CD4-positive, alpha-beta T cell treated with Interferon gamma for 1 hour (primary cell): ENCODE measurements around the gene SEMA3E.
"Not testable (repeated sequence)": the region's sequence is repeated elsewhere in the genome, so short reads cannot be mapped to it uniquely, and the experiment has no call there.

Experiments
- DNase-seq: peaks from one replicate; pipeline ENCODE4 v3.0.0-alpha.2; 2020

Gene SEMA3E

GRCh38 chr7:83484826-83485225 is 164.1 kb downstream of the SEMA3E start:
- no peak for DNase-seq

DNA sequence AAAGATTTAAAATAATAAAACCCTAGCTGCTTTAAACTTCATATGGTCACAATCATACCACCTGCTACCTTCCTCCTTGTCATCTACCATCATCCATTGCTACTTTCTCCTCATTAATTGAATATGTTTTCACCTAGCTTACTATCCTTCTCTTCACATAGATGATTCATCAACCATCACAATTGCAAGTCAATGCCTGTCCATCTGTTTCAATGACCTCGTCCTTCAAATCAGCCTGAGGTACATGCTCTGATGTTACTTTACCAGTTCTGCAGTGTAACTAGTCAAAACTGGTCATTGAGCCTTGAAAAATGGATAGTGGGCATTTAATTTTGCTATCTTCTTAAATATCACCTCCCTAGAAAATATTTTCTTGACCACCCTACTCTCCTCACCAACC is 164.7 kb downstream of the SEMA3E start:
- no peak for DNase-seq

DNA sequence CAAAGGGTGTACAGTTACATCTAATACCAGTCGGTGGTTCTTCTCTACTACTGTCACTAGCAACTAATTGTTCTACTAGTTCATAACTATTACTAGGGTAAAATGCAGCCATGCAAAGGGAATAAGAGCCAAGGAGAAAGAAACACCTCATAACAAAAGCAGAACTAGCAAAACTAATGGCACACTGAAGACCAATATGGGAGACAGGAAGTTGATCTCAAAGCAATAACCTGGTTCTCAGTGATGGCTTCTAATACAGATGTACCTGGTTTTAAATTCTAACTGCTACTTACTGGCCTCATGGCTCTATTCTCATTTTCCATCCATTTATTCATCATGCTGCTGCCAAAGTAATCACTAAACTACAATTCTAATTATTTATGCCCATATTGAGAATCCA is 170.3 kb downstream of the SEMA3E start:
- DNase-seq: no peak

- DNase-seq: no peak
These were observed 172.4 kb downstream of the SEMA3E start for GRCh38 chr7:83476511-83477050.

DNA sequence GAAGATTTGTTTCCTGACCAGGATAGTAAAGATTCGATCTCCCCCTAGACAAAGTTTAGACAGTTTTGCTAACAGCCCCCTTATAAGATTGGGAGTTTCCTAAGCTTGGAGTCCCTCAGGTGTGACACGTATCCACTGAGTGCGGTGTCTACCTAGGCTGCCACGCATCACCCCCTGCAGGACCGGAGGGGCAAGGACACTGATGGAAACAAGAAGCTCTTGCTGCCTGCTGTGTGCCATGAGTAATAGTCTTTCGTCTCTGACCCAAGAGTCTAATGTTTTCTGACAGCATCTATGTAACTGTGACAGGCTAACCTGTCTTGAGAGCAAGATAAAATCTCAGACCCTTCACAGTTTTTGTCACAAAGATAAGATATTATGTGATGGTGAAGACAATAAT is 173.5 kb downstream of the SEMA3E start:
- DNase-seq: no peak

DNA sequence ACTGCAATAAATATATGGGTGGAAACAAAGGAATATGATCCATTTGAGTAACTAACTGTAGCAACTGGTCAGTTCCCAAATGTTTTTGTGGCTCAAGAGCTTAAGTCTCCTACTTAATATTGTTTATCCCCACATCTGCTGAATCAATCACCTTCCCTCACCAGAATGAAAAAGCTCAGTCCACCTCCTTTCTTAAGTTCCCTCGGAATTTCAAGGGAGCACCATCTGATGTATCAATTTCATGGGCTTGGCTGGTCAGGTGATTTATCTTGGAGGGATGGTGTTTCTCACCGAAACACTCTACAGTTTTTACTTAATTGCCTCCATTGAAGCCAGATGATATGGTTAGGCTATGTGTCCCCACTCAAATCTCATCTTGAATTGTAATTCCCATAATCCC is 176.6 kb downstream of the SEMA3E start:
- DNase-seq: no peak

GRCh38 chr7:83469491-83469890 is 179.4 kb downstream of the SEMA3E start:
- DNase-seq: no peak

DNA sequence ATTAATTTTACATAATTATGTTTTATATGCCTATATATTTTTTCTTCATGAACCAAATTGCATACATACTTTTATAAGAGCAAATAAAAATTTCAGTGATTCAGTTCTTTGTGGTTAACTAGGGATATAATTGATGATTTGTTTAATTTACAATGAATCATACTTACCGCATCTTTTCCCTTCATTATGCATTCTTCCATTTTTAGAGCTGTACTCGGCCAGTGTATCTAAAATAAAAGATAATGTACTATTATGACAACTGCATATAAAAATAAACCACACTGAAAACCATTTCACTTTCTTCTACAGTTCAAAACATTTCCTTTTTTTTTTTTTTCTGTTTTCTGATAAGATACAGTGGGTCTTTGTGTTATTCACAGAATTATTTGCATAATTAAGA is 179.9 kb downstream of the SEMA3E start:
- DNase-seq: no peak

GRCh38 chr7:83468251-83468739 is 180.6 kb downstream of the SEMA3E start:
- no peak for DNase-seq

DNA sequence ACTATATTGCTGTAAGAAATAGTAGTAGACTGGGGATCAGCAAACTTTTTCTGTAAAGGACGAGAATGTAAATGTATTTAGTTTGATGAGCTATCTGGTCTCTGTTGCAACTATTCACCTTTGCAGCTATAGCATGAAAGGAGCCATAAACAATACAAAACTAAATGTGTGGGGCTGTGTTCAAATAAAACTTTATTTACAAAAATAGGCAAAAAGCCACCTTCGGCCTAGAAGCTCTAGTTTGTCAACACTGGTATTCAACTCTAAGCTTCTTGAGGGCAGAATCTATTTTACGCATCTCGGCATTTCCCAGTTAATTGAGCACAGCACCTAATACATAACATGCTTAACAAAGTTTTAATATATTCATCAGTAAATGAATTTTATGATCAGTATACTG is 181.4 kb downstream of the SEMA3E start:
- no peak for DNase-seq

GRCh38 chr7:83466956-83467355 is 182.0 kb downstream of the SEMA3E start:
- no peak for DNase-seq

DNA sequence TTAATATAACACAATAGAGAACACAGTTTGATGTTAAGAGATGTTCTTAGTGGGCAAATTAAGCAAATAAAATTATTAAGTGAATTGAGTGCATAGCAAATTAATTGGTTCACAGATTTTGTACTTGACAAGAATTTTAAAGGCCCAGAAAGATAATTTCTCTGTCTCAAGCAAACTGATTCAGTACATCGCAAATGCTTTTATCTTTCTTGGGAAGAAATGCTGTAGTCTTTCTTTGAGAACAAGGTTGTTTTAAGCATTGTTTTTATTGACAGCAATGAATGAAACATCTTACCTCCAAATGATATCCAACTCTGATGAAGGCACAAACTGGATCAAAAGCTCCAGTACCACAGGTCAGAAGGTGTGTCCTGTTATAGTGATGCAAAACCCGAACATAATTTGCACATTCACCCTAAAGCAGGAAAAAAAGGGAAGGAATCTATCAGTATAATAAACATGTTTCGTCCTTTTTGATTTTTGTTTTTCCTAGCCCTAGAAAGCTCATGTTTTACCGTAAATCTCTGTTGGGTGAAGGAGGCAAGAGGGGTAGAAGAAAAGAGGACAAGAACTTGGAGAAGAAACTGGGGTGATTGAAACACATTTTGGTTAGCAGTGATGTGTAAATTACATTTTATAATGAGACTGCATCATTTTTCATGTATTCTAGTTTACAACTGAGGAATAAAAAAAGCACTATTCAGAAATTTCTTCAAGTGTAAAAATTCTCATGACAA is 182.6 kb downstream of the SEMA3E start:
- no peak for DNase-seq

DNA sequence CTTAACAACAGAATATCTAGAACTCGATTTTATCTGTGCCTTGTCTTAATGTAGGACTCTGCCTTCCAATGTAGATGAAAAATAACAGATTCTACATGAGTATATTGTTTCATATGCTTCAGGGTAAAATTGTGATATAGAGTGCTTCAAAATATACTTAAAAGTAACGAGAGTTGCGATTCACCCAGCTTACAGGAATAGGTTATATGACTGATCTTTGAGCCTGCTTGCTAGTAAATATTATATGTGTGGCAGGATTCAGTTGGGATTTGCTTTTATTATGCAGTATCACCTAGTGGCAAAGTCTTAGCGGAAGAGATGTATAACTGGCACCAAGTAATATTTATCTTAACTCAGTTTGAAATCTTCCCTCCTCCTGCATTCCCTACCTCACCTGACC is 183.3 kb downstream of the SEMA3E start:
- DNase-seq: no peak

- DNase-seq: not testable (repeated sequence)
These were observed 187.1 kb downstream of the SEMA3E start for GRCh38 chr7:83461820-83462219.

DNA sequence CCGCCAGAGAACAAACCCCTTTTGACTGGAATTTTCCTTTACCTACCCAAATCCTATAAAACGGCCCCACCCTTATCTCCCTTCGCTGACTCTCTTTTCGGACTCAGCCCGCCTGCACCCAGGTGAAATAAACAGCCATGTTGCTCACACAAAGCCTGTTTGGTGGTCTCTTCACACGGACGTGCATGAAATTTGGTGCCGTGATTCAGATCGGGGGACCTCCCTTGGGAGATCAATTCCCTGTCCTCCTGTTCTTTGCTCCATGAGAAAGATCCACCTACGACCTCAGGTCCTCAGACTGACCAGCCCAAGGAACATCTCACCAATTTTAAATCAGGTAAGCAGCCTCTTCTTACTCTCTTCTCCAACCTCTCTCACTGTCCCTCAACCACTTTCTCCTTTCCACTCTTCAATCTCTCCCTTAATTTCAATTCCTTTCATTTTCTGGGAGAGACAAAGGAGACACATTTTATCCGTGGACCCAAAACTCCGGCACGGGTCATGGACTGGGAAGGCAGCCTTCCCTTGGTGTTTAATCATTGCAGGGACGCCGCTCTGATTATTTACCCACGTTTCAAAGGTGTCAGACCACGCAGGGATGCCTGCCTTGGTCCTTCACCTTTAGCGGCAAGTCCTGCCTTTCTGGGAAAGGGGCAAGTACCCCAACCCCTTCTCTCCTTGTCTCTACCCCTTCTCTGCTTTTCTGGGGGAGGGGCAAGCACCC is 188.8 kb downstream of the SEMA3E start:
- not testable (repeated sequence) for DNase-seq

- not testable (repeated sequence) for DNase-seq
These were observed 189.6 kb downstream of the SEMA3E start for GRCh38 chr7:83459101-83459929.

DNA sequence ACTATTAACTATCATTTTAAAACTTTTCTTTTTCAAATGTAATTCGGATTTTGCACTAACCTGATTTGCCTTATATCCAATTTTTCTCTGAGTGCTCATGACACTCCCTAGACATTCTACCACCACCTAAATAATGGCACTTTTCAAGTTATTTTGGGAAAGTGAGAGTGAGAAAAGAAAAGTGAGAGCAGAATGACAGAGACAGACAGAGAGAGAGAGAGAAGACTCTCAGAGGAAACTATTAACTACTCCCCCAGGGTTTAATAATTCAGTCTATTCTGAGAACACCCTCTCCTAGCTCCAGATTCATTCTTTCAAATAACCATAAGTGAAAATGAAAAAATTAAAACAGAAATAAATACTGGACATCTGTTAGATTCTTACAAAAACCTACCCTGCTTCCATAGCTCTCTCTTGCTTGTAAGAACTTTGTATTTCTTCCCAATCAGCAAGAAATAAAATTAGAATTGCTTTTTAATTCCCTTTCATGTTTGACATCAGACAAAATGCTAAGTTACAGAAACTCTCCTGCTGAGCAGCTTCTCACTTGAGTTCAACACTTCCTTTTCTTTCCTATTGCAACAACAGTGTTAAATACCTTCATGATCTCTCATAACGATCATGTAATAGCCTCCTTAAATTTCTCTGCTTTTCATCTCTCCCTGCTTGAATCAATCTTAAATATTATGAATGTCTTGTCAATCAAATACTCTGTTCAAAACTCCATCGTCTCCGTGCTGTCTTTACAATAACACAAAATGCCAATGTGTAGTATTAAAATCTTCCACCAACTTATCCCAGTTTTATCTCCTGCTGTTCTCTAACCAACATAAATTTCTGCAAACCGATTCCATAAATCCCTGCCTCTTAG is 191.7 kb downstream of the SEMA3E start:
- no peak for DNase-seq

DNA sequence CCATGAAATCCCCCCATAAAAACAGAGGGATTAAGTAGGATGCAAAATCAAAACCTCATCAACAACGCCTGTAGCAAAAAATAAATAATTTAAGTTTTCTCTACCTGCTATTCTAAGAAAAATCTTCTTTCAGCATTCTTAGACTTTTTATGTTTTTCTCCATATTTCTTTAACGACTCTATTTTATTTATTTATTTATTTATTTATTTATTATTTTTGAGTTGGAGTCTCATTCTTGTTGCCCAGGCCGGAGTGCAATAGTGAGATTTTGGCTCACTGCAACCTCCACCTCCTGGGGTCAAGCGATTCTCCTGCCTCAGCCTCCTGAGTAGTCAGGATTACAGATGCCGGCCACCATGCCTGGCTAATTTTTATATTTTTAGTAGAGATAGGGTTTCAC is 192.5 kb downstream of the SEMA3E start:
- DNase-seq: no peak

GRCh38 chr7:83455612-83456011 is 193.3 kb downstream of the SEMA3E start:
- DNase-seq: no peak

GRCh38 chr7:83452256-83452655 is 196.7 kb downstream of the SEMA3E start:
- DNase-seq: no peak

DNA sequence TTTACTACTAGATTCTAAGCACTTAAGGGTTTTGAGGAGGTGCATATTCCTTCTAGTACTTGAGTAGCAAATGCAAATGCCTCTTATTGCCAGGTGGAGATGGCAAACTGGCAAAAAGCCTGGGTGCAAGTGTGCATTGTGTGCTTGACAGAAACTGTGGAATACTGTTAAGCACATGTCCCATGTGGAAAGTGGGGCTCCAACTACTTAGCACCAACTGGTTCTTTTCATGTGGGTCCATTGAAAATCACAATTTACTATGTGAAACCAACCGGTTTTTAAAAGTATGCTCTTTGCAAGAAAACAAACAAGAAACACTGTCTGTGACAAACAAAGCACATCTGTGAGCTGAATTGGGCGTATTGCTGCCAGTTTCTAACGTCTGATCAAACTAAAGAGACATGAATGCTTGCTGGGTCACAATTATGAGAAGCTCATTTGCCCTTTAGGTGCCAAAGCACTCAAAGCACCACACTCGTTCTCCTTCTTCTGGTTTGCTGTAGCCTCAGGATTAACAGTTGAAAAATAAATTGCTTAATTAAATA is 197.4 kb downstream of the SEMA3E start:
- no peak for DNase-seq

DNA sequence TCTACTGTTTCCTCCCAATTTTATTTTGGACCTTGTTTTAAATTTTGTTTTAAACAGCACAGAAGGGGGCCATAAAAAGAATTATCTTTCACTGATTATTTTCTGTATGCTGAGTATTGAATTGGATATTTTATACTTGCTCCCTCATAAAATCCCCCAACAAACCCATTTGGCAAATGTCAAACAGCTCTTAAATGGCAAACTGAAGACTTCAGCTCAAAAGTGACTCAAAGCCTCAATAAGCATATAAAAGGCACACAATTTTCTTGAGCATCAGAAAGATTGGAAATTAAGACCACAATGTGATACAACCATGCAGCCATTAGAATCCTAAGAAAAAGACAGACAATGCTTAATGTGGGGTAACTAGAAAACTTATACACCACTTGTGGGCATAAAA is 199.2 kb downstream of the SEMA3E start:
- no peak for DNase-seq
